HG02870 (cell line): ENCODE measurements around the gene RFTN1.
"Not testable (repeated sequence)": the region's sequence is repeated elsewhere in the genome, so short reads cannot be mapped to it uniquely, and the experiment has no call there.

Experiments used
- ATAC-seq: cut with Tn5 transposase; IDR thresholded peaks from one replicate; pipeline ENCODE4 v1.9.1; 2021; ENCODE audit warnings: mild to moderate bottlenecking, moderate library complexity; ENCODE audit not compliant: unreplicated experiment

Gene RFTN1

GRCh38 chr3:16489326-16490061 is 24.0 kb downstream of the RFTN1 start:
- ATAC-seq: not testable (repeated sequence)

GRCh38 chr3:16488637-16489036 is 24.9 kb downstream of the RFTN1 start:
- ATAC-seq: no peak

- ATAC-seq: no peak
Observed at GRCh38 chr3:16487511-16488175, 25.9 kb downstream of the RFTN1 start.

GRCh38 chr3:16486951-16487480 is 26.5 kb downstream of the RFTN1 start:
- no peak for ATAC-seq

GRCh38 chr3:16486201-16486600 is 27.3 kb downstream of the RFTN1 start:
- no peak for ATAC-seq

GRCh38 chr3:16485395-16485992 is 28.0 kb downstream of the RFTN1 start:
- ATAC-seq: no peak

- ATAC-seq: no peak
Observed at GRCh38 chr3:16484984-16485383, 28.5 kb downstream of the RFTN1 start.

GRCh38 chr3:16484216-16484615 is 29.3 kb downstream of the RFTN1 start:
- no peak for ATAC-seq

GRCh38 chr3:16482770-16483531 is 30.5 kb downstream of the RFTN1 start:
- ATAC-seq: peak; percentile 58

GRCh38 chr3:16482194-16482769 is 31.2 kb downstream of the RFTN1 start:
- ATAC-seq: peak; percentile 26

- ATAC-seq: no peak
Observed at GRCh38 chr3:16481546-16481897, 32.0 kb downstream of the RFTN1 start.

- no peak for ATAC-seq
Observed at GRCh38 chr3:16480861-16481545, 32.5 kb downstream of the RFTN1 start.

- ATAC-seq: no peak
Observed at GRCh38 chr3:16478516-16478915, 35.0 kb downstream of the RFTN1 start.

- no peak for ATAC-seq
Observed at GRCh38 chr3:16477521-16477920, 36.0 kb downstream of the RFTN1 start.

- no peak for ATAC-seq
Observed at GRCh38 chr3:16477056-16477455, 36.4 kb downstream of the RFTN1 start.

- ATAC-seq: peak; percentile 53
Observed at GRCh38 chr3:16476636-16477035, 36.9 kb downstream of the RFTN1 start.

GRCh38 chr3:16475766-16476165 is 37.7 kb downstream of the RFTN1 start:
- no peak for ATAC-seq

GRCh38 chr3:16474920-16475319 is 38.6 kb downstream of the RFTN1 start:
- ATAC-seq: no peak

GRCh38 chr3:16474216-16474615 is 39.3 kb downstream of the RFTN1 start:
- ATAC-seq: no peak

GRCh38 chr3:16472593-16472992 is 40.9 kb downstream of the RFTN1 start:
- no peak for ATAC-seq
